Neutrophil (primary cell): ENCODE measurements around the gene ACOT2.

Source experiments
- H3K27ac ChIP-seq: fragments of 200-600 bp; sonication (generic); 2 replicates; pipeline ENCODE4 v1.5.1; 2016; ENCODE audit warnings: mild to moderate bottlenecking, moderate library complexity
- H3K27me3 ChIP-seq: fragments of 200-600 bp; sonication (generic); 2 replicates; pipeline ENCODE4 v1.6.0; 2016; ENCODE audit warnings: mild to moderate bottlenecking
- H3K36me3 ChIP-seq: fragments of 200-600 bp; sonication (generic); 2 replicates; pipeline ENCODE4 v1.5.1; 2017
- H3K4me1 ChIP-seq, 2 experiments: fragments of 200-600 bp in 1 of 2; sonication (generic) in 1 of 2; 1 replicate in 1 of 2; 2 replicates in 1 of 2; pipeline versions ENCODE4 v1.5.1 to v1.6.1; 2013 to 2016; ENCODE audit warnings: low read depth in 1 of 2, low read length in 1 of 2, mild to moderate bottlenecking in 1 of 2, moderate library complexity in 1 of 2; ENCODE audit not compliant: control insufficient read depth in 1 of 2, insufficient read depth in 1 of 2
- H3K4me3 ChIP-seq, 2 experiments: fragments of 200-600 bp in 1 of 2; sonication (generic) in 1 of 2; 1 replicate in 1 of 2; 2 replicates in 1 of 2; pipeline ENCODE4 v1.5.1; 2013 to 2016; ENCODE audit warnings: low read depth in 1 of 2, low read length in 1 of 2, mild to moderate bottlenecking in 1 of 2, moderate library complexity in 1 of 2
- H3K9me3 ChIP-seq: fragments of 200-600 bp; sonication (generic); 2 replicates; pipeline ENCODE4 v1.5.1; 2016
- TF ChIP-seq, protein P1 (sequence below): fragments of 200-600 bp; sonication (generic); IDR thresholded peaks from 2 replicates; pipeline ENCODE4 v1.5.1; 2016; ENCODE audit warnings: antibody characterized with exemption

Gene ACOT2

DNA sequence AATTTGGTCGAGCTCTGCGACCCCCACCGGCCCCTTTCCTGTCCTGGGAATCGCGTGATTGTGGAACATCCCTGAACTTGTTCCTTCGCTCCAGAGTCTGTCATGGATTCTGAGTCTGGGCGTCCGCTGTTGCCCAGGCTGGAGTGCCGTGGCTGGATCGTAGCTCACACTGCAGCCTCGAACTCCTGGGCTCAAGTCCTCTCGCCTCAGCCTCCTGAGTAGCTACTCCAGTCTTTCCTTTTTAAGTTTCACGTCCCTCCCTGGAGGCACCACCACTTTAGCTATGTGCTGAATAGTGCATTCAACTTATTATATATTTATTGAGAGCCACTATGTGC is 44.0 kb downstream of the ACOT2 start:
- peaks cover 13 to 14% of the 10 kb centered on the region in 2 experiments for H3K4me1 ChIP-seq
- TF ChIP-seq, protein P1, sequence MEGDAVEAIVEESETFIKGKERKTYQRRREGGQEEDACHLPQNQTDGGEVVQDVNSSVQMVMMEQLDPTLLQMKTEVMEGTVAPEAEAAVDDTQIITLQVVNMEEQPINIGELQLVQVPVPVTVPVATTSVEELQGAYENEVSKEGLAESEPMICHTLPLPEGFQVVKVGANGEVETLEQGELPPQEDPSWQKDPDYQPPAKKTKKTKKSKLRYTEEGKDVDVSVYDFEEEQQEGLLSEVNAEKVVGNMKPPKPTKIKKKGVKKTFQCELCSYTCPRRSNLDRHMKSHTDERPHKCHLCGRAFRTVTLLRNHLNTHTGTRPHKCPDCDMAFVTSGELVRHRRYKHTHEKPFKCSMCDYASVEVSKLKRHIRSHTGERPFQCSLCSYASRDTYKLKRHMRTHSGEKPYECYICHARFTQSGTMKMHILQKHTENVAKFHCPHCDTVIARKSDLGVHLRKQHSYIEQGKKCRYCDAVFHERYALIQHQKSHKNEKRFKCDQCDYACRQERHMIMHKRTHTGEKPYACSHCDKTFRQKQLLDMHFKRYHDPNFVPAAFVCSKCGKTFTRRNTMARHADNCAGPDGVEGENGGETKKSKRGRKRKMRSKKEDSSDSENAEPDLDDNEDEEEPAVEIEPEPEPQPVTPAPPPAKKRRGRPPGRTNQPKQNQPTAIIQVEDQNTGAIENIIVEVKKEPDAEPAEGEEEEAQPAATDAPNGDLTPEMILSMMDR = no peak
- no peaks in the 10 kb centered on the region for H3K36me3 ChIP-seq
- H3K27me3 ChIP-seq = peaks cover 40% of the 10 kb centered on the region
- no peaks in the 10 kb centered on the region for H3K9me3 ChIP-seq
- peak overlapping the region; percentile 51 to 54 for H3K4me3 ChIP-seq
- H3K27ac ChIP-seq = no peak overlapping the region

GRCh38 chr14:73613419-73613963 is 44.5 kb downstream of the ACOT2 start:
- Histone ChIP-seq H3K27me3 (peaks cover 40% of the 10 kb centered on the region), H3K4me1 (peaks cover 13 to 14% of the 10 kb centered on the region in 2 experiments), H3K4me3 (peak overlapping the region in 1 of 2 experiments; percentile 51), H3K9me3 (no peaks in the 10 kb centered on the region), H3K27ac (no peak overlapping the region), H3K36me3 (no peaks in the 10 kb centered on the region)
- TF ChIP-seq, protein P1 = no peak

DNA sequence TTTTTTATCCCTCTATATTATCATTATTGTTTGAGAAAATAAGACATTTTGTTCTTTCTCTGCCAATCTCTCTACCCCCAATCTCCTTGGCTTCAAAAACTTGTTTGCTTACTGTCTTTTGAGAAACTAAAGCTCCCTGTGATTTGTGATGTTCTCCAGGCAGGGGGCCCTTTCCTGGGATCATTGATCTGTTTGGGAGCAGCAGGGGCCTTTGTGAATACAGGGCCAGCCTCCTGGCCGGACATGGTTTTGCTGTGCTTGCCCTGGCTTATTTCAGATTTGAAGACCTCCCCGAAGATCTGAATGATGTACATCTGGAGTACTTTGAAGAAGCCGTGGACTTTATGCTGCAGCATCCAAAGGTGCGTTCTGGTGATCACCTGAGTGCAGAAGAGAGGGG is 47.8 kb downstream of the ACOT2 start:
- H3K36me3 ChIP-seq = no peaks in the 10 kb centered on the region
- no peak overlapping the region for H3K27ac ChIP-seq
- TF ChIP-seq, protein P1 = no peak
- peaks cover 26% of the 10 kb centered on the region for H3K27me3 ChIP-seq
- H3K9me3 ChIP-seq = no peaks in the 10 kb centered on the region
- H3K4me1 ChIP-seq = peaks cover 13 to 14% of the 10 kb centered on the region in 2 experiments
- H3K4me3 ChIP-seq = no peak overlapping the region

- H3K36me3 ChIP-seq = no peaks in the 10 kb centered on the region
- TF ChIP-seq, protein P1 = no peak
- no peaks in the 10 kb centered on the region for H3K27me3 ChIP-seq
- H3K4me3 ChIP-seq = no peak overlapping the region
- H3K27ac ChIP-seq = no peak overlapping the region
- H3K9me3 ChIP-seq = no peaks in the 10 kb centered on the region
- no peaks in the 10 kb centered on the region for H3K4me1 ChIP-seq
Measured at GRCh38 chr14:73619524-73619923, 50.5 kb downstream of the ACOT2 start.

DNA sequence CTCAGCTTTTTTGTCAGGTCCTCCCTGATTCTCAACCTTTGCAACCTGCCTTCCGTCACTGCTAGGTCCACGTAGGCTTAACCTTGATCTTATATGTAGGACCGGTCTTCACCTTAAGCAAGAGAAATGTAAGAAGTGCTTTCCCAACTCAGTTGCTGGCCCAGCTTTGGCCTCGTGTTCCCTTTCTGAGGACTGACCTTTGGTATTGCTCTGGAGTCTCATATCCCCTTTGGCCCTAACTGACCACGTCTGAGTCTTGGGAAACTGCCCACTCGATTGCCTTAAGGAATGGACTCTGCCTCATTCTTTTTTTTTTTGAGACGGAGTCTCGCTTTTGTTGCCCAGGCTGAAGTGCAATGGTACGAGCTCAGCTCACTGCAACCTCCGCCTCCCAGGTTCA is 51.3 kb downstream of the ACOT2 start:
- no peaks in the 10 kb centered on the region for H3K36me3 ChIP-seq
- TF ChIP-seq, protein P1 = no peak

More for the DNA sequence above, 51.3 kb downstream of the ACOT2 start:
- Histone ChIP-seq H3K4me3 (no peak overlapping the region), H3K27me3 (no peaks in the 10 kb centered on the region), H3K9me3 (no peaks in the 10 kb centered on the region), H3K27ac (no peak overlapping the region), H3K4me1 (no peaks in the 10 kb centered on the region)
